Astrocyte of the spinal cord (primary cell): ENCODE measurements around the gene IFNL2.

ENCODE experiments used
- DNase-seq: peaks from one replicate; pipeline ENCODE4 v3.0.0; 2011; ENCODE audit warnings: low read depth, low spot score
- H3K4me3 ChIP-seq: 2 replicates; pipeline ENCODE4 v1.5.1; 2011; ENCODE audit warnings: low read depth, mild to moderate bottlenecking, low read length, moderate library complexity
- in situ Hi-C: cut with HindIII; loops from 2 replicates; pipeline ENCODE4 v1.10.0; 2017; ENCODE audit warnings: low sequenced_read_pairs
- TF ChIP-seq, protein P1 (sequence below): IDR thresholded peaks from 2 replicates; pipeline ENCODE4 v1.5.1; 2012; ENCODE audit warnings: low read depth, mild to moderate bottlenecking, low read length, inconsistent platforms

IFNL2 gene

DNA sequence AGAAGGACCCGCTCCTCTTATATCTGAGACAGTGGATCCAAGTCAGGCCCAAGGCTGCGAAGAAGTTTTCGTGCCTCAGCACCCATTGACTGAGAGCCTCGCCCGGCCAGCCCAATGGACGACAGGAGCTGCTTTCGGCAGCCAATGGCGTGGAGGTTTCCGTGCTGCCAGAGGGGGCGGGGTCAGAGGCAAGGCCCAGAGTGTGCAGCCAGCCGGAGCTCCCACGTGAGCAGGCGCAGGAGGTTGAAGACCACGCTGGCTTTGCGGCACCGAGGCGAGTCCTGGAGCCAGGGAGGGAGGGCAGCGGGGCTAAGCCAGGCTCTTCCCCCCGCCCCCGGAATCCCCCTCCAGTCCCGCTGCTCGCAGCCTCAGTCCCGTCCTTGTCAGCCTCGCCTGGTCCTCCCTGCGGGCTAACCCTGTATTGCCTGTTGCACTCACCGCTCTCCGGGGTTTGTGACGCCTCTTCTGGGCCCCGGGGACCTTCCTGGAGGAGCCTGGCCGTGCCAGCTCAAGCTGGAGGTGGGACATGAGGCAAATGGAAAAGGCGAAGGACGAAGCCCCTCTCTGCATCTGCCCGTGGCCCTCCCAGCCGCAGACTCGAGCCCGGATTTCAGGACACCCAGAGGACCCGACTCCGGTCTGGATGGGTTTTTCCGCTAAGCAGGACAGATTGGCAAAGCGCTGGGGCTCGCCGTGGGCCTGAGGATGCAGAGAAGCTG is 21.1 kb upstream of the IFNL2 start:
- in situ Hi-C loops: no loop called here
- no peak for DNase-seq
- H3K4me3 ChIP-seq: no peak overlapping the region
- TF ChIP-seq, protein P1, sequence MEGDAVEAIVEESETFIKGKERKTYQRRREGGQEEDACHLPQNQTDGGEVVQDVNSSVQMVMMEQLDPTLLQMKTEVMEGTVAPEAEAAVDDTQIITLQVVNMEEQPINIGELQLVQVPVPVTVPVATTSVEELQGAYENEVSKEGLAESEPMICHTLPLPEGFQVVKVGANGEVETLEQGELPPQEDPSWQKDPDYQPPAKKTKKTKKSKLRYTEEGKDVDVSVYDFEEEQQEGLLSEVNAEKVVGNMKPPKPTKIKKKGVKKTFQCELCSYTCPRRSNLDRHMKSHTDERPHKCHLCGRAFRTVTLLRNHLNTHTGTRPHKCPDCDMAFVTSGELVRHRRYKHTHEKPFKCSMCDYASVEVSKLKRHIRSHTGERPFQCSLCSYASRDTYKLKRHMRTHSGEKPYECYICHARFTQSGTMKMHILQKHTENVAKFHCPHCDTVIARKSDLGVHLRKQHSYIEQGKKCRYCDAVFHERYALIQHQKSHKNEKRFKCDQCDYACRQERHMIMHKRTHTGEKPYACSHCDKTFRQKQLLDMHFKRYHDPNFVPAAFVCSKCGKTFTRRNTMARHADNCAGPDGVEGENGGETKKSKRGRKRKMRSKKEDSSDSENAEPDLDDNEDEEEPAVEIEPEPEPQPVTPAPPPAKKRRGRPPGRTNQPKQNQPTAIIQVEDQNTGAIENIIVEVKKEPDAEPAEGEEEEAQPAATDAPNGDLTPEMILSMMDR: no peak

DNA sequence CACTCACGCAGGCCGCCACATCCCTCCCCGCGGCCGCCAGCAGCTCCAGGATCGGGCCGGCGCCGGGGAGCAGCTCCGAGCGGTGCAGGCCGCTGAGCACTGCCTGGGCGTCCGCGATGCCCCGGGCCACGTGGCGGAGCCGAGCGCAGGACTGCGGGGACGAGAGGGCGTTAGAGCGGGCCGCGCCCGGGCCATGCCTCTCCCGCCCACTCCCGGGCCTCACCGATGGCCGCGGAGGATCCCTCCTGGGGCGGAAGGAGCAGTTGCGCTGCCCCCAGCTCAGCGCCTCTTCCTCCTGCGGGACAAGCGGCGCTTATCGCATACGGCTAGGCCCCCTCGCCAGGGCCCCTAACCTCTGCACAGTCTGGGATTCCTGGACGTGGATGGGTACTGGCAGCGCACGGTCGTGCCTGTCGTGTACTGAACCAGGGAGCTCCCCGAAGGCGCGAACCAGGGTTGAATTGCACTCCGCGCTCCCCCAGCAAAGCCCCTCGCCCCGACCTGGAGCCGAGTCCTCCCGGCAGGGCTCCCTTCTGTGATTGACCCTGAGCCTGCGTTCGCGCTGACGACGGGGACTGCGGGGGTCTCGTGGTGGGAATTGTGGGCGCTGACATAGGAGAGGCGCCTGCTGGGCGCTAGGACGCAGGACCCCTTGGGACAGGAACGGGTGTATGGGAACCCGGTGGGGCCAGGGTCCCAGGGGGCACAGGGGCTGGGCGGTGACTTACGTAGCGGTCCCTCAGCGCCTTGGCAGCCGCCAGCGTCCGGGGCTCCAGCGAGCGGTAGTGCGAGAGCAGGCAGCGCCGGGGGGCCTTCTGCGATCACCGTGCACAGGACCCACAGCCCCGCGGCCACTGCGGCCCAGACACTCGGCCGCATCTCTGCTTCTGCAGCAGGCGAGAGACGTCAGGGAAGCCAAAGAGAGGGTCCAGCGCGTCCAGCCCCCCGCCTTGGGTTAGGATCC is 20.2 kb upstream of the IFNL2 start:
- TF ChIP-seq, protein P1: no peak
- H3K4me3 ChIP-seq: no peak overlapping the region
- DNase-seq: no peak
- in situ Hi-C loops: no loop called here

DNA sequence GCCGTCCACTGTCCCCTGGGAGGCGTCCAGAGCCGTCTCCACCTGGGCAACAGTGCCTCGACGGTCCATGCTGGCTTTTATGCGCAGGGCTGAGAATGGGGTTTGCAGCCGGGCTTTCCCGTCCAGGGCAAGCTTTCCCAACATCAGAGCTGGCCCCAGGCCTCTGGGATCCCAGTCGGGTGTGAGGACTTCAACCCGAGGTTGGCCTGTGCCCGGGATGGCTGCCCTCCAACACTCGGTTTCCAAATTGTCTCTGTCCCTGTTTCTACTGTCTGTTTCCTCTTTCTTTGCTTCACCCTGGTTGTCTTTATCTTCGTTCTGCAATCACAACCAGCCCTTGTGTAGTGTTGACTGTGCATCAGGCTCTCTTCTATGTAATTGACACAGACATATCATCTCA is 19.4 kb upstream of the IFNL2 start, which contains the start of gene IFNL4:
Gene IFNL4, minus strand, starts transcription at position 51 of the 400 bp plus-strand sequence.
- in situ Hi-C loops: no loop called here
- no peak within 1 kb of the TSS for H3K4me3 ChIP-seq
- TF ChIP-seq, protein P1: no peak
- no peak for DNase-seq

DNA sequence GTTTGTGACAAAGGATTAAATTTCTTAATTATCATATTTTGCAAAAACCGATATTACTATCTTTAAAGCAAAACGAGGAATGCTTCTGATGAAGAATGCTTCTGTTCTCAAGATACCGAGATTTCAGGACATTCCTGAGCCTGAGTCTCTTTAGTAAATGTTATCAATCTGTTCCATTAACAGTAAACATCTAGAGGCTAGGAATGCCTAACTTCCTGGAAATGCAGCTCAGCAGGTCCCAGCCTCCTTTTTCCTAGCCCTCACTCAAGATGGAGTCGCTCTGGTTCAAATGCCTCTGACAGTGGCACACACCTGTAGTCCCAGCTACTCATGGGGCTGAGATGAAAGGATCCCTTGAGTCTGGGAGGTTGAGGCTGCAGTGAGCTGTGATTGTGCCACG is 17.1 kb upstream of the IFNL2 start:
- in situ Hi-C loops: no loop called here
- TF ChIP-seq, protein P1: no peak

DNA sequence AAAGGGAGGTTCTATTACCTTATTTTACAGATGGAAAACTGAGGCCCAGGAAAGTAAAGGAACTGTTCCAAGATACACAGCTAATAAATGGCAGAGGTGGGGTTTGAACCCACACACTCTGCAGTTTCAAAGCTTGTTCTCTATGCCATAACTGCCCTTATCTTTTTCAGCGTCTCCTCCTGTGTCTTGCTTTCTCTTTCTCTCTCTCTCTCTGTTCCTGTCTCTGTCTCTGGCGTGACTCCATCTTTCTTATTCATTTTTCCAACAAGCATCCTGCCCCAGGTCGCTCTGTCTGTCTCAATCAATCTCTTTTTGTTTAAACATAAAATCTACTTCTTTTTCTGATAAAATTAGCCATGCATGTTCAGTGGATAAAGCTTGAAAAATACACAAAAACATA is 16.4 kb upstream of the IFNL2 start:
- DNase-seq: no peak
- TF ChIP-seq, protein P1: no peak
- in situ Hi-C loops: no loop called here
- H3K4me3 ChIP-seq: no peak overlapping the region

More for the DNA sequence above, 17.1 kb upstream of the IFNL2 start:
- no peak overlapping the region for H3K4me3 ChIP-seq
- DNase-seq: no peak

DNA sequence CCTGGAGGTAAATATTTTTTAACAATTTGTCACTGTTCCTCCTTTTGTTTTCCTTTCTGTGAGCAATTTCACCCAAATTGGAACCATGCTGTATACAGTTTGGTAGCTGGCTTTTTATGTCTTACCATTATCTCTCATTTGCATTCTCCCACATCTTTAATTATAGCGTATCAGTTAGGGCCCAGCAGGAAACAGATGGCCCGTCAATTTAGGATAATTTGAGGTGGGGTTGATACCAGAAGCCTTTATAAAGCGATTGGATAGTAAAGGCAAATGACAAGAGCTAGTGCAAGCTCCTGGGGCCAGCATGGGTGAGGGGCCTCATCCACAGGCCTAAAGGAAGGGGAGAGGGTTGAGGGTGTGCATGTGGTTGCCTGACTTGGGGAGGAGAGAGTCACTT is 15.7 kb upstream of the IFNL2 start:
- H3K4me3 ChIP-seq: no peak overlapping the region
- no peak for DNase-seq
- TF ChIP-seq, protein P1: no peak
- in situ Hi-C loops: no loop called here
